Measurements from ENCODE around the gene ST3GAL3.

The ST3GAL3 gene

DNA sequence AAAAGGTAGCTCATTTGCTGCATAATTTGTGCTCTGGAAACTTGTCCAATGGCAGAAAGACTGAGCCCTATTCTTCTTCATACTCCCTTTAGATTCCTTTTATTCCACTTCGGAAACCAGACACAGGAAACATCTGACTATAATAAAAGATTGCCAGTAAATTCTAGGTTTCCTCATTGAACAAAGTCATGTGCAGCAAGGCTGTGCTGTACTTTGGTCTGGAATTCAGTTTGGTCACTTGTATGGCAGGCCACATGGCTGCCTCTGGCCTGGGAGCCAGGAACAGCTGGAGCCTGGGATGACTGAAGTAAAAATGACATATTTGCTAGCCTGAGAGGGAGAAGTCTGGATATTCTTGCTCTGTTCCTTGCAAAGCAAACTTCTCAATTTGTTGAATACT is 79.6 kb downstream of the ST3GAL3 start:
- DNase-seq (ENCODE audit: low read depth) = peak; percentile 68

DNA sequence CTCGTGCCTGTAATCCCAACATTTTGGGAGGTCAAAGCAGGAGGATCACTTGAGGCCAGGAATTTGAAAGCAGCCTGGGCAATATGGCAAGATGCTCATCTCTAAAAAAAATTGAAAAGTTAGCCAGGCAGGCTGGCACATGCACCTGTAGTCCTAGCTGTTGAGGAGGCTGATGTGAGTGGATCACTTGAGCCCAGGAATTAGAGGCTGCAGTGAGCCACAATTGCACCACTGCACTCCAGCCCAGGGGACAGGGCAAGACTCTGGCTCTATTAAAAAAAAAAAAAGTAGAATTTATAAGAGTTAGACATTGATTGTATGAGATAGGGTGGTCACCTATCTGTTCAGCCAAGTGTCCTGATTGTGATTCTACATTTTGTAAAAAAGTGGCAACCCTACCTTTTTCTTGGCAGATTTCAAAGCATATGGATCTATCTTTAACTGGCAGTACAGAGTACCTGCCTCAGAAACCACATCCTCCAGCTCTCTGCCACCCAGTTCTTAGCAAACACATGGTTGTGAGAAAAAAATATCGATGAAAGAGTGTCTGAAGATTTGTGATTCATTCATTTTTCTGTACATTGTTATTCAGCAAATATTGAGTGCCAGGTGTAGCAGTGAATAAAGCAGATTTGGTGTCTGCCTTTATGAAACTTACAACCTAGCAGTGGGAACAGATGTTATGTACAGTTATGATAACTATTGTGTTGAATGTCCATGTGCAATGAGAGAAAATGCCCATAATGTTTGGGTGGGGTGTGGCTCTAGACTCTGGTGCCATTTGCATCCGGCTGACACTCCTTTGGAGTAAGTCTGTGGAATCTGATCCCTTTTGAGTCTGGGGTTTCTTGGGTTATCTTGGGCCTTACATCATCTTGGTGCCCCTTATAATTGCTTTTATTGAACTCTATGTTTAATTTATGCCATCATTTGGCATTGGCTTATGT is 82.5 kb downstream of the ST3GAL3 start:
- DNase-seq (ENCODE audit: low read depth) = no peak

DNA sequence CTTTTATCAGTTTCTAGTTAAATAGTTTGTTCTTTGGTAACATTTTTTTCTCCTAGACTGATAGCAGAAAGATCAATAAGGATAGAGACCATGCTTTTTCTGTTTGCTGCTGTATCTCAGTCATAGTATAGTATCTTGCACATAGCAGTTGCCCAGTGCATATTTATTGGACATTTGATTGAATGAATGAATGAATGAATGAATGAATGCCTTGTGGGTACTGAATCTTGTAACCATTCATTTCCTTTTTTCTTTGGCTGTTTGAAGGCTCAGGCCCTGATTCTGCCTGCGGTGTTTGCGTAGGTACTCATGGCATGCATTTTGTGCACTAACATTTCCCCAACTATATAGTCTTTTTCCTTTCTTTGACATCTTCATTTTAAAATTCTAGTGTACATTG is 83.9 kb downstream of the ST3GAL3 start:
- no peak for DNase-seq (ENCODE audit: low read depth)

- peak; percentile 59 for DNase-seq (ENCODE audit: low read depth)
These were observed 88.8 kb downstream of the ST3GAL3 start for GRCh38 chr1:43796111-43796581.

GRCh38 chr1:43797891-43798290 is 90.6 kb downstream of the ST3GAL3 start:
- DNase-seq (ENCODE audit: low read depth) = no peak

- peak; percentile 71 for DNase-seq (ENCODE audit: low read depth)
These were observed 92.6 kb downstream of the ST3GAL3 start for GRCh38 chr1:43799656-43800635.

GRCh38 chr1:43800771-43801170 is 93.4 kb downstream of the ST3GAL3 start:
- DNase-seq (ENCODE audit: low read depth) = no peak

- no peak for DNase-seq (ENCODE audit: low read depth)
These were observed 93.9 kb downstream of the ST3GAL3 start for GRCh38 chr1:43801203-43801602.

- DNase-seq (ENCODE audit: low read depth) = no peak
These were observed 95.1 kb downstream of the ST3GAL3 start for GRCh38 chr1:43802356-43802980.

DNA sequence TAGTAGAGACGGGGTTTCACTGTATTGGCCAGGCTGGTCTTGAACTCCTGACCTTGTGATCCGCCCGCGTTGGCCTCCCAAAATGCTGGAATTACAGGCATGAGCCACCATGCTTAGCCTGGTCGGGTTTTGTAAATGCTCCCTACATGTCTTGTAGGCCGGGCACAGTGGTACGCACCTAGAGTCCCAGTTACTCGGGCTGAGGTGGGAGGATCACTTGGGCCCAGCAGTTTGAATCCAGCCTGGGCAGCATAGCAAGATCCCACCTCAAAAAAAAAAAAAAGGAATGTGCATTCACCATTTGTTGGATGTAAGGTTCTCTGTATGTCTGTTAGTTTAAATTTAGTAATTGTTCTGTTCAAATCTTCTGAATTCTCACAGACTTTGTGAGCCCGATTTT is 95.8 kb downstream of the ST3GAL3 start:
- DNase-seq (ENCODE audit: low read depth) = no peak

DNA sequence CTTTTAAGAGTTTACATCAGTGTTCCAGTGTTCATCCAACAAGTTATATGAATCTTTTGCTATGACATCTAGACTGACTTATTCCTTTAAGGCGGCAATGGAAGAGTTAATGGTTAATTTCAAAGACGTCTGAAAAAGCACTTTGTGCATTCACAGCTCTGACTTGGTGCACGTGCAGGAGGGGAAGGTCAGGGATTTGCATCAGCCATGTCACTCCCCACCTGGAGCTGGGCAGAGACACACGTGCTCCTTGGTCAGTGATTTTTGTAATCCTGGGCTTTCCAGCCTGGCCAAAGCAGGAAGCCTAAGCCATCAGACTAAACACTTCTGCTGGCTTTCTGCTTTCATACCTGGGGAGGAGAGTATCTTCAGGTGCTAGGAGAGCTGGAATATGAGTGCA is 96.3 kb downstream of the ST3GAL3 start:
- DNase-seq (ENCODE audit: low read depth) = no peak

GRCh38 chr1:43804569-43804968 is 97.2 kb downstream of the ST3GAL3 start:
- no peak for DNase-seq (ENCODE audit: low read depth)

DNA sequence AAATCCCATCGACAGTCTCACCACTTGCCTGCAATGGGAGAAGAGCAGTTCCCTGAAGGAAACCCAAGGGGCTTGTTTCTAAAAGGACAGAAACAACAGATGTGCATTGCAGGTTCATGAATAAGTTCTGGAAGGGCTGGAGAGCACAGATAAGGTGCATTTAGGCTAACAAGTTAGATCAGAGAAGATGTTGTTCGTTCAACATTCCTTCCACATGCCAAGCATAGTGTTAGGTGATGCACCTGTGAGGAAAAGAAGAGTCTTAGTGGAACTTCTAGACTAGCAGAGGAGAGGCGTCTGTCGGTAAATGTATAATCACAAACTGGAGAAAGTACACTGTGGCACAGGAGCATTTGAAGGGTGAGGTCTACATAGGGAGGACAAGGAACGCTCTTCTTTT is 98.0 kb downstream of the ST3GAL3 start:
- DNase-seq (ENCODE audit: low read depth) = no peak

DNA sequence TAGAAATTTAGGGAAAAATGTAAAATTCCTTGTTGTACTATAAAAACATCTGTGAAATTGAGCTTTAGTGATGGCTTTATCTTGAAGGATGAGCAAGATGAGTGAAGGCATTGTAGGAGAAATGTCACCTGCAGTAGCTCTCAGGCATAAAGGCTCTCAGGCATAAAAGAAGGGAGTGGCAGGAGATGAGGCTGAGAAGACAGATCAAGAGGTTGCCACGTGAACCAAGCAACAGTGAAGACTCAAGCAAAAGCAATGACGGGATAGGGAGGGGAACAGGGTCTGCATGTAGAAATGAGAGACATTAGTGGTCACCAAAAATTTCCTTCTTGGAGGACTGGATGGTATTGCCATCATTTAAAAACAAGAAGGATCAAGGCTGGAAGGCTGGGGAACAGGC is 98.8 kb downstream of the ST3GAL3 start:
- DNase-seq (ENCODE audit: low read depth) = no peak

- no peak for DNase-seq (ENCODE audit: low read depth)
These were observed 101.8 kb downstream of the ST3GAL3 start for GRCh38 chr1:43809097-43809673.

GRCh38 chr1:43812579-43812978 is 105.2 kb downstream of the ST3GAL3 start:
- no peak for DNase-seq (ENCODE audit: low read depth)

GRCh38 chr1:43814401-43814800 is 107.1 kb downstream of the ST3GAL3 start:
- no peak for DNase-seq (ENCODE audit: low read depth)

GRCh38 chr1:43817304-43817939 is 110.1 kb downstream of the ST3GAL3 start:
- DNase-seq (ENCODE audit: low read depth) = no peak

DNA sequence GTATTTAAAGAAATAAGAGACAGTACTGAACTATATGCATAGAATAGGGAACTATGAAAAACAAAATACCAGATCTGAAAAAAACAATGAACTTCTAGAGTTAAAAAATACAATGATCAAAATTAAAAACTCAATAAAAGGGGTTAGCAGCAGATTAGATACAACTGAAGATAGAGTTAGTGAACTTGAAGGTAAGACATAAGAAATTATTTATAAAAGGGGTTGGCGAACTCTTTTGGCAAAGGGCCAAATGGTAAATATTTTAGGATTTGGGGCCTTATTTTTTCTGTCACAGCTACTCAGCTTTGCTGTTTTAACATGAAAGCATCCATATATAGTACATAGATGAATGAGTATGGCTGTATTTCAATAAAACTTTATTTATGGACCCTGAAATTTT is 111.4 kb downstream of the ST3GAL3 start:
- no peak for DNase-seq (ENCODE audit: low read depth)

- DNase-seq (ENCODE audit: low read depth) = no peak
These were observed 112.0 kb downstream of the ST3GAL3 start for GRCh38 chr1:43819357-43819756.

DNA sequence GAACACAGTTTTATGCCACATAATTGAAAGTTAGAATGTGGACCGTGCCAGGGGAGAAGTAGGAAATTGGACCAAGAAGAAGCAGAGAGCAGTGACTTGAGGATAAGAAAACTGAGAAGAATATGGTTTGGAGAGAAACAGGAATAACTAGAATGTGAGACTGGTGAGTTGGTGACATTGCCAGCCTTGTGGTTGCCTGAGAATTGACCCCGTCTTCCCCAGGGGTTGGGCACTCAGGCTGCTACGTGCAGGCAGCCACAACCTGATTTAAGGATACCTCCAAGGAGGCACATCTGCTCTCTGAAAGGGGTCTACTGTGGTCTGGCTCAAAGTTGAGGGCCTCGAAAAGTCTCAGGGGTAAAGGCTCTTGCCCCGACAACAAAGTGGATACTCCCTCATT is 114.1 kb downstream of the ST3GAL3 start:
- no peak for DNase-seq (ENCODE audit: low read depth)
